ENCODE data around the gene SLC16A3.

GRCh38 chr17:82205720-82206508 is 22.9 kb upstream of the SLC16A3 start:
- peak; percentile 97 for TF ChIP-seq CTCF (IDR thresholded peaks at IDR 0.05)
- peak; percentile 64 for TF ChIP-seq RAD21 (IDR thresholded peaks at IDR 0.05; ENCODE audit: low read length)
- TF ChIP-seq JUND (IDR thresholded peaks at IDR 0.05), result no peak
- TF ChIP-seq USF1 (IDR thresholded peaks at IDR 0.05; ENCODE audit: borderline replicate concordance, low read depth), result no peak
- no peak for TF ChIP-seq RFX5 (IDR thresholded peaks at IDR 0.05; ENCODE audit: low read length)
- TF ChIP-seq GABPA (IDR thresholded peaks at IDR 0.05; ENCODE audit: low read depth), result no peak
- TF ChIP-seq FOXJ3 (CRISPR knock-in tag; IDR thresholded peaks at IDR 0.05), result no peak
- 0 out of 2 replicates have a peak, but pooled peaks have one; percentile 23 for TF ChIP-seq PBX3 (IDR thresholded peaks at IDR 0.05)
- no peak for TF ChIP-seq FOXM1 (IDR thresholded peaks at IDR 0.05; ENCODE audit: low read depth)
- TF ChIP-seq YY1 (IDR thresholded peaks at IDR 0.05; ENCODE audit: low read depth), result no peak

All from SK-N-SH (cell line).